ENCODE results near the gene UNC80. TPM values are rescaled to one million over a fixed set of nuclear protein-coding genes. Genes with fewer than 3 reads are reported as not detected.

The UNC80 gene
- total RNA-seq, 4 donors from 2014 or later, result under 0.01 to 0.67 (median 0.06) TPM

DNA sequence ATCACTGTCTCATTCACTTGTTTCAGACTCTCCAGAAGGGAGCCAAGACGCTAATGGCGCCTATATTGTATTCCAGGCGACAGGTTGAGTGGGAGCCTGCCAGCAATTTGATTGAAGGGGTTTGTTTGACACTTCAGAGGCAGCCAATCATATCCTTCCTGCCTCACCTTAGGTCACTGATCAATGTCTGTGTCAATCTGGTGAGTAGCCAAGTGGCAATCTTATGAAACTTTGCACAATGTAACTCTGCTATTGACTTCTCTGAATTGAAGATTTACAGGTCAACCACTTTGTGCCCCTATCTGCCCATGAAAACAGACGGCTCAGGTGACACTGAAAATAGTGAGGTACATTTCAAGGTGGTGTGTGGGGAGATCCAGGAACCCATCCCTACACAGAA is 198.1 kb downstream of the UNC80 start:
- WGBS, 2 donors (ENCODE audit: low coverage in 1 of 2), result 85% methylated on average over 4 of the region's 4 CpGs; no CpG with 5 or more reads in 1 of the 2 donors
- Histone ChIP-seq H3K36me3 (no peaks in the 10 kb centered on the region), H3K4me1 (no peaks in the 10 kb centered on the region), H3K27ac (no peak overlapping the region), H3K4me3 (no peak overlapping the region), H3K27me3 (peaks cover 5% of the 10 kb centered on the region), H3K9me3 (no peaks in the 10 kb centered on the region)
- TF ChIP-seq POLR2A (IDR thresholded peaks at IDR 0.05), result no peak
- TF ChIP-seq, protein P1, sequence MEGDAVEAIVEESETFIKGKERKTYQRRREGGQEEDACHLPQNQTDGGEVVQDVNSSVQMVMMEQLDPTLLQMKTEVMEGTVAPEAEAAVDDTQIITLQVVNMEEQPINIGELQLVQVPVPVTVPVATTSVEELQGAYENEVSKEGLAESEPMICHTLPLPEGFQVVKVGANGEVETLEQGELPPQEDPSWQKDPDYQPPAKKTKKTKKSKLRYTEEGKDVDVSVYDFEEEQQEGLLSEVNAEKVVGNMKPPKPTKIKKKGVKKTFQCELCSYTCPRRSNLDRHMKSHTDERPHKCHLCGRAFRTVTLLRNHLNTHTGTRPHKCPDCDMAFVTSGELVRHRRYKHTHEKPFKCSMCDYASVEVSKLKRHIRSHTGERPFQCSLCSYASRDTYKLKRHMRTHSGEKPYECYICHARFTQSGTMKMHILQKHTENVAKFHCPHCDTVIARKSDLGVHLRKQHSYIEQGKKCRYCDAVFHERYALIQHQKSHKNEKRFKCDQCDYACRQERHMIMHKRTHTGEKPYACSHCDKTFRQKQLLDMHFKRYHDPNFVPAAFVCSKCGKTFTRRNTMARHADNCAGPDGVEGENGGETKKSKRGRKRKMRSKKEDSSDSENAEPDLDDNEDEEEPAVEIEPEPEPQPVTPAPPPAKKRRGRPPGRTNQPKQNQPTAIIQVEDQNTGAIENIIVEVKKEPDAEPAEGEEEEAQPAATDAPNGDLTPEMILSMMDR (IDR thresholded peaks at IDR 0.05), result no peak
- TF ChIP-seq POLR2AphosphoS5 (IDR thresholded peaks at IDR 0.05), result no peak
- TF ChIP-seq EP300 (IDR thresholded peaks at IDR 0.05), result no peak
- no peak for ATAC-seq

DNA sequence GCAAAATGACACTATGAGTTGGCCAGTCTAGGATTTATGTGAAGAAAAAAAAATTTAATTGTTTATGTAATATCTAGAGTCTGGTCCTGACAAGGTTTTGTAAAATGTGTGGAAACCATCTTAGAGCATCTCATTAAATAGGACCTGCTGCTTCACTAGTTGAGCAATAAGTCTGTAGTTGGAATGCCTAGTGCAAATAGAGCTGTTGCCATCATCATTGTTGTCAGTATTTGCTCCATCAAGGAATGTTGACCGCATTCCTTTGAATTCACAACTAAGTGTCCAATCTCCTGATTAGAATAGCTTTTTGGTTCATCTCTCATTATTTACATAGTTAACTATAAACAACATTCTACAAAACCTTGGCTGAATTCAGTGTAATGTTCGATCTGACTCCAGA is 198.6 kb downstream of the UNC80 start:
- H3K4me1 ChIP-seq, result no peaks in the 10 kb centered on the region
- TF ChIP-seq POLR2AphosphoS5 (IDR thresholded peaks at IDR 0.05), result no peak
- no peak for TF ChIP-seq POLR2A (IDR thresholded peaks at IDR 0.05)
- TF ChIP-seq, protein P1 (IDR thresholded peaks at IDR 0.05), result no peak
- no peak for TF ChIP-seq EP300 (IDR thresholded peaks at IDR 0.05)
- 80 to 83% methylated on average over 2 of the region's 2 CpGs for WGBS, 2 donors (ENCODE audit: low coverage in 1 of 2)
- no peak overlapping the region for H3K27ac ChIP-seq
- no peak overlapping the region for H3K4me3 ChIP-seq
- no peak for ATAC-seq
- peaks cover 5% of the 10 kb centered on the region for H3K27me3 ChIP-seq
- no peaks in the 10 kb centered on the region for H3K9me3 ChIP-seq
- H3K36me3 ChIP-seq, result no peaks in the 10 kb centered on the region

DNA sequence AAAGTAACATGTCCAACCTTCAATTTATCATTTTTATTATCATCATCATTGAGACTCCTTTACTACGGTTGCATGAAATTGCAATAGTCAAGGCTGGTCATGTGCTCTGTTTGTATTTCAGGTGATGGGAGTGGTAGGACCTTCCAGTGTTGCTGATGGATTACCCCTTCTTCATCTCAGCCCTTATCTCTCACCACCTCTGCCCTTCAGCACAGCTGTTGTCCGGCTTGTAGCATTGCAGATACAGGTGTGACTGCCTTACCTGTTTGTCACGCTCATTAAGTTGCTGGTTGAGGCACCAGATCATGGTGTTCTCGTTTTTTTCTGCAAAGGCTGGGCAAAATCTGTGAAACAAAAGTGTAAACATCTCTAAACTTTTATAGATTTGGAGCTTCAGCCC is 199.1 kb downstream of the UNC80 start:
- TF ChIP-seq, protein P1 (IDR thresholded peaks at IDR 0.05), result no peak
- no peak for TF ChIP-seq POLR2A (IDR thresholded peaks at IDR 0.05)
- TF ChIP-seq POLR2AphosphoS5 (IDR thresholded peaks at IDR 0.05), result no peak
- no peak for TF ChIP-seq EP300 (IDR thresholded peaks at IDR 0.05)
- ATAC-seq, result no peak
- no peak overlapping the region for H3K4me3 ChIP-seq
- no peaks in the 10 kb centered on the region for H3K36me3 ChIP-seq
- no peak overlapping the region for H3K27ac ChIP-seq
- H3K27me3 ChIP-seq, result peaks cover 5% of the 10 kb centered on the region
- no peaks in the 10 kb centered on the region for H3K9me3 ChIP-seq
- no peaks in the 10 kb centered on the region for H3K4me1 ChIP-seq
- 63 to 90% methylated on average over 4 of the region's 4 CpGs for WGBS, 2 donors (ENCODE audit: low coverage in 1 of 2)

DNA sequence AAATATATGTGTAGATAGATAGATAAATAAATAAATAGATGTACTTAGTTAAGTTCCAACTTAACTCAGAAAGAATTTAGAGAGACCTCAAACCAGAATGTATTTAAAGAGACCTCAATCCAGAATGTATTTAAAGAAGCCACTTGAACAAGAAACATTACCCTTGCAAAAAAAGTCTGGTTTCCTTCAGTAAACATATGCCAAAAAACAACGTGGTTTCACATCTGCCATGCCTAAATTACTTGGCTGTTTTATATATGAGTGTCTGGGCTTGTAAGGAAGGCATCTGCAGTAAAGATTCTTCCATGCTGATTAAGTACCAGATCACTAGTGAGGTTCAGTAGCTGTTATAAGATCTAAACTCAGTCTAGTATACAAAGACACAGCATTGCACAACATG is 201.7 kb downstream of the UNC80 start:
- no peak for ATAC-seq
- 0 to 14% methylated on average over 1 of the region's 1 CpG for WGBS, 2 donors (ENCODE audit: low coverage in 1 of 2)
- Histone ChIP-seq H3K36me3 (no peaks in the 10 kb centered on the region), H3K9me3 (no peaks in the 10 kb centered on the region), H3K4me1 (no peaks in the 10 kb centered on the region), H3K4me3 (no peak overlapping the region), H3K27me3 (peaks cover 5% of the 10 kb centered on the region), H3K27ac (no peak overlapping the region)
- TF ChIP-seq EP300 (IDR thresholded peaks at IDR 0.05), result no peak
- TF ChIP-seq, protein P1 (IDR thresholded peaks at IDR 0.05), result no peak
- no peak for TF ChIP-seq POLR2A (IDR thresholded peaks at IDR 0.05)
- TF ChIP-seq POLR2AphosphoS5 (IDR thresholded peaks at IDR 0.05), result no peak

DNA sequence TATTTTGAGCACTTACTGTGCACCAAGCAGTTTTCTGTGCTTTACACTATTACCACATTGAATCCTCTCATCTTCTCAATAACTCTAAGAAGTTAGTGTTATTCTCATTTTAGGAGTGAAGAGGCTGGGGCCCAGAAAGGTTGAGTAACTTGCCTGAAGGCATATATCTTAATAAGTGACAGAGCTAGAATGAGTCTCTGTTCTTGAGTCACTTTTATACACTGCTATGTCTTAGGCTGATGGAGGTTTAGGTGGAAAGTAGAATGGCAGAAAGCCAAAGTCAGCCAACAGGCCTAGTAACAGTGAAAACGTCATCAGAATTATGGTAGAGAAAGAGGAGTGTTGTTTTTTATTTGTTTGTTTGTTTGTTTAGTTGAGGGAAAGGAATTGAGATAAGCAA is 202.9 kb downstream of the UNC80 start:
- no peaks in the 10 kb centered on the region for H3K9me3 ChIP-seq
- TF ChIP-seq, protein P1 (IDR thresholded peaks at IDR 0.05), result no peak
- TF ChIP-seq POLR2A (IDR thresholded peaks at IDR 0.05) (no peak), POLR2AphosphoS5 (IDR thresholded peaks at IDR 0.05) (no peak), EP300 (IDR thresholded peaks at IDR 0.05) (no peak)
- WGBS, 2 donors (ENCODE audit: low coverage in 1 of 2), result 31 to 45% methylated on average over 1 of the region's 1 CpG
- no peak overlapping the region for H3K27ac ChIP-seq
- no peaks in the 10 kb centered on the region for H3K36me3 ChIP-seq
- H3K4me3 ChIP-seq, result no peak overlapping the region
- peaks cover 5% of the 10 kb centered on the region for H3K27me3 ChIP-seq
- ATAC-seq, result no peak
- H3K4me1 ChIP-seq, result no peaks in the 10 kb centered on the region

Data from gastroesophageal sphincter (tissue), 4 donors.